SJSA1 (cell line): Measurements from ENCODE around the gene HS3ST5. TPM values are rescaled to one million over a fixed set of nuclear protein-coding genes. Genes with fewer than 3 reads are reported as not detected.

Experiments
- DNase-seq, 2 experiments: peaks; one replicate each; pipeline ENCODE4 v3.0.0-alpha.2; 2015 to 2020; ENCODE audit warnings: low spot score in 2 of 2, low read depth in 1 of 2
- H3K27ac ChIP-seq: fragments of 250-450 bp; sonication (Bioruptor Pico); 2 replicates; pipeline ENCODE4 v1.5.1; 2020; ENCODE audit warnings: mild to moderate bottlenecking, moderate library complexity
- H3K27me3 ChIP-seq: fragments of 250-450 bp; sonication (Bioruptor Pico); replicated peaks from 2 replicates; pipeline ENCODE4 v1.5.1; 2020; ENCODE audit warnings: mild to moderate bottlenecking, moderate library complexity
- H3K36me3 ChIP-seq: fragments of 250-450 bp; sonication (Bioruptor Pico); 2 replicates; pipeline ENCODE4 v1.5.1; 2020; ENCODE audit warnings: mild to moderate bottlenecking
- H3K4me1 ChIP-seq: fragments of 250-450 bp; sonication (Bioruptor Pico); replicated peaks from 2 replicates; pipeline ENCODE4 v1.6.1; 2021; ENCODE audit warnings: mild to moderate bottlenecking
- H3K4me3 ChIP-seq: fragments of 250-450 bp; sonication (Bioruptor Pico); 2 replicates; pipeline ENCODE4 v1.5.1; 2020; ENCODE audit warnings: mild to moderate bottlenecking
- H3K9me3 ChIP-seq: fragments of 250-450 bp; sonication (Bioruptor Pico); replicated peaks from 2 replicates; pipeline ENCODE4 v1.5.1; 2020; ENCODE audit warnings: mild to moderate bottlenecking
- total RNA-seq: library from RNA; depleted of rRNA; stranded (reverse); fragments of >200 nt; shearing (Covaris generic); gene quantifications from 2 replicates; pipeline ENCODE4 v1.2.3, GENCODE V29; 2014

HS3ST5 gene
- total RNA-seq, 1 experiment from 2014 or later: 2.9 TPM

DNA sequence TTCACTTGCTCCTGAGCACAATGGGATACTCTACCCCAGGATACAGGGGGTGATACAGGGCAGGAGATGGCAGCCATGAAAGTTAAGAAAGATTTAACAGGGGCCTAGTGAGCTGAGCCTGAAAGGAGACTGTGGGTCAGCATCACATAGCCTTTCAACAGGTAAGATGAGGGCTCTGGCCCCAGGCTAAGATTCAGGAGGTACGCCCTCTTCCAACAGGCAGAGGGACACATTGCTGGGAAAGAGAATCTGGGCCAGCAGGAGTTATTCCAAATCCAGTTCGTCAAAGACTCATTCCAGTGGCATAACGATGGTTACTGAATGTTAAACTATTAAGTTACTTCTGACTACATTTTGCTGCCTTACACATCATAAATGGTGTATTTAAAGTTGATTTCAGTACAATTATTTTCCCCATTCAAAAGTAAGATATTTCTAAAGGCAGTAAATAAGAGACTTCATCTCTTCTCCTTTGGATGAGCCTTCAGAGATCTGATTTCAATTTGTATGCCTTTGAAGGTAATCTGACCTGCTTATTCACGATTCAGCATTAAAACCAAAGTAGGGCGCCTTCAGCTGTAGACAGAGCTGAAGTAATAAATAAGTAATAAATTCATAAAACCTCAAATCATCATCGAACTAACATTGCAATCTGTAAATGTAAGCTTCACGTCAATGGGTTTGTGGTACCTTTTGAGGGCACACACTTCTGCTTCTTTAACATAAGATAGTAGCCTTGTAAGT is 62.4 kb downstream of the HS3ST5 start:
- no peak for DNase-seq
- H3K36me3 ChIP-seq: peaks cover 5% of the 10 kb centered on the region
- H3K4me3 ChIP-seq: no peak overlapping the region
- H3K4me1 ChIP-seq: peaks cover 7% of the 10 kb centered on the region
- no peak overlapping the region for H3K27ac ChIP-seq
- H3K27me3 ChIP-seq: no peaks in the 10 kb centered on the region
- no peaks in the 10 kb centered on the region for H3K9me3 ChIP-seq

DNA sequence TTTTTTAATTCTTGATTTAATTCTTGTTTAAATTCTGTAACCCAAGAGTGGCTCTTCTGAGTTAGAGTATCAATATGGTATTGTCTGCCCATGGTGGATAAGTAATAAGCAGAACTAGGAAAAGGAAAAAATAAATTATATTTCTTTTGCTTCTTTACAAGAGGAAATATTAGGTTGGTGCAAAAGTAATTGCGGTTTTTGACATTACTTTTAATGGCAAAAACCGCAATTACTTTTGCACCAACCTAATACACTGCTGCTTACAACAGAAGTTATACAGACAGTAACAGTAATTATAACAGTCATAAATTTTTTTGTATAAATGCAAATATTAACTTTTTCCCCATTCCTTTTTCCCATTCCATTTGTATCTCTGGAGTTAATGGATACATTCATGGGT is 65.6 kb downstream of the HS3ST5 start:
- DNase-seq: no peak
- Histone ChIP-seq H3K4me3 (no peak overlapping the region), H3K27ac (no peak overlapping the region), H3K4me1 (peaks cover 7% of the 10 kb centered on the region), H3K36me3 (peaks cover 5% of the 10 kb centered on the region), H3K9me3 (no peaks in the 10 kb centered on the region), H3K27me3 (no peaks in the 10 kb centered on the region)

GRCh38 chr6:114276783-114277182 is 66.0 kb downstream of the HS3ST5 start:
- H3K36me3 ChIP-seq: peaks cover 5% of the 10 kb centered on the region
- DNase-seq: peak in 1 of 2 experiments; percentile 40
- no peaks in the 10 kb centered on the region for H3K27me3 ChIP-seq
- H3K4me3 ChIP-seq: no peak overlapping the region
- peaks cover 7% of the 10 kb centered on the region for H3K4me1 ChIP-seq
- no peaks in the 10 kb centered on the region for H3K9me3 ChIP-seq
- no peak overlapping the region for H3K27ac ChIP-seq

DNA sequence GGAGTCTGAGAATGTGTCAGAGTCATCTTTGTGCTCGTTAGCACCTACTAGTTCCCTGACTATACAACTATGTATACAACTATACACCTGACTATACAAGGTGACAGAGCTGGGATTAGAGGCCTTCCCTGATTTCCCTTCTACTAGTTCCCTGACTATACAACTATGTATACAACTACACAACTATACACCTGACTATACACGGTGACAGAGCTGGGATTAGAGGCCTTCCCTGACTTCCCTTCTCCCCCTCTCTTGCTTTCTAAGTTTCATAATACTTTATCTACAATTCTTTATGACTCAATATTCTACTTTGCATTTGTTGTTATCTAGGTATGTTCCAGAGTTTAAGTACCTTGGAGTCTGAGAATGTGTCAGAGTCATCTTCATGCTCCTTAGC is 68.0 kb downstream of the HS3ST5 start:
- no peak for DNase-seq
- Histone ChIP-seq H3K36me3 (peaks cover 5% of the 10 kb centered on the region), H3K4me3 (no peak overlapping the region), H3K4me1 (peaks cover 7% of the 10 kb centered on the region), H3K9me3 (no peaks in the 10 kb centered on the region), H3K27ac (no peak overlapping the region), H3K27me3 (no peaks in the 10 kb centered on the region)

DNA sequence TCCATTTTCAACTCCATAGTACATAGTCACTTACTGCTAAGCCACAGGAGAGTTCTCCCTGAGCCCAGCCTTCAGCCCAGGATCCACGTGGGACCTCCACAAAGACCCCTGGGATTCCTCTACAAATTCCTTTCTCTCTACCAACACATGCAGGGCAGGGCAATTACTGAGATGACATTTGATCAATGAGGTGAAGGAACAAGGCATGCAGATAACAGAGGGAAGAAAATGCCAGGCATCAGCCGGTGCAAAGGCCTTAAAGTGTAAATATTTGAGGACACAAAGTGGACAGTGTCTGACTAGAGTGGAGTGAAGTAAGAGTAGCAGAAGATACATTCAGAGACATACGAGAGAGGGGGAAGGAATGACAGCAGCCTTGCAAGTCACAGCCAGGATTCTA is 70.2 kb downstream of the HS3ST5 start:
- no peak for DNase-seq
- Histone ChIP-seq H3K27me3 (no peaks in the 10 kb centered on the region), H3K27ac (no peak overlapping the region), H3K9me3 (no peaks in the 10 kb centered on the region), H3K4me1 (peaks cover 7% of the 10 kb centered on the region), H3K36me3 (peaks cover 5% of the 10 kb centered on the region), H3K4me3 (no peak overlapping the region)

DNA sequence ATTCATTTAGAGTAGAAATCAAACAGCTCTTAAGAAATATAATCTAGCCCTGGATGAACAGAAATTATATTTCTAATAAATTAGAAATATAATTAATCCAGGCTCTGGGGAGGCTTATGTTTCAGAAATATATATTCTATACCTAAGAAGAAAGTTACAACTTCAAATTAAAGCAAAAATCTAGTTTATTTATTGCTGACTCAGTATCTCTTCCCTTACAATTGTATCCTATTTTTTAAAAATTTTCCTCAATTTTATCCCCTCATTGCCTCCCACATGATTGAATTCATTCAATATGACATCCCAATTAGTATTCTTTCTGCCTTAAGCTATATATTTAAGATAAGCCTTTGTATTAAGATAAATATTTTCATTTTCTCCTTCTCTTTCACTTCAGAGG is 71.4 kb downstream of the HS3ST5 start:
- DNase-seq: no peak
- H3K36me3 ChIP-seq: peaks cover 5% of the 10 kb centered on the region
- H3K27ac ChIP-seq: no peak overlapping the region
- no peaks in the 10 kb centered on the region; the same call in 1 of the 2 replicates for H3K4me1 ChIP-seq
- H3K9me3 ChIP-seq: no peaks in the 10 kb centered on the region
- no peaks in the 10 kb centered on the region for H3K27me3 ChIP-seq
- H3K4me3 ChIP-seq: no peak overlapping the region

GRCh38 chr6:114267897-114268296 is 74.9 kb downstream of the HS3ST5 start:
- Histone ChIP-seq H3K4me1 (no peaks in the 10 kb centered on the region), H3K27ac (no peak overlapping the region), H3K9me3 (no peaks in the 10 kb centered on the region), H3K4me3 (no peak overlapping the region), H3K36me3 (no peaks in the 10 kb centered on the region), H3K27me3 (no peaks in the 10 kb centered on the region)
- no peak for DNase-seq

DNA sequence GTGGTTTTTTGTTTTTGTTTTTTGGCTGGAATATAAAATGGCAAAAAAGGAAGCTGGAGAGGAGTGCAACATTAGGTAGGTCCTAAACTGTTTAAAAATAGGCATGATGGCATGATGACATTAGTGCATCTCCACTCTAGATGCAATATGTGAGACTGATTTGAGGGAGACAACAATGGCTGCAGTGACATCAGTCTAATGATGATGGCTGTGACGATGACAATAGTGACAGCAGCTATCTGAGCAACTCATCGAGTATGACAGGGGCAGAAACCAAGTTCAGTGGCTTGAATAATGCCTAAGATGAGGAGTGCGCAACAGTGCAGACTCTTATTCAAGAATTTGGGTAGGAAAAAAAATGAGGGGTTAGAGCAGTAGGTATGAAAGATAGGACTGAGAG is 82.0 kb downstream of the HS3ST5 start:
- Histone ChIP-seq H3K4me1 (no peaks in the 10 kb centered on the region), H3K36me3 (no peaks in the 10 kb centered on the region)

DNA sequence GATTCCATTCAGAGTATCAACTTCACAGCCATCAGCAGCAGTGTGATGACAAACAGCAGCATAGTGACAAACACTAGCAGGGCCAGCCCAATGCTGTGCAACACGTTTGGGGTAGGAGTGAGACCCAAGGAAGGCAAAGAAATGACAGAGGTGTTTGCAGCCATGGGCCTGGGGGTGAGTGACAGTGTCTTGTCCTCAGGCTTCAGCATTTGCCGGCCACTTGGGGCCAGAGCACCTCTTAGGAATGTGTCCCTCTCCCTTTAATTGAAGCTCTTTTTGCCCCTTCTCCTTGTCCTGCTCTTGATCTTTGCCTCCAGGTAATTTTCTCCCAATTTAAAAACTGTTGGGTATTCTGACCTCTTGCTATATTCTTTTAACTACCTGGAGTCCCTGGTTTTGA is 84.4 kb downstream of the HS3ST5 start:
- H3K4me3 ChIP-seq: no peak overlapping the region
- DNase-seq: no peak
- H3K27me3 ChIP-seq: no peaks in the 10 kb centered on the region
- H3K36me3 ChIP-seq: no peaks in the 10 kb centered on the region
- no peaks in the 10 kb centered on the region for H3K4me1 ChIP-seq
- no peaks in the 10 kb centered on the region for H3K9me3 ChIP-seq
- no peak overlapping the region for H3K27ac ChIP-seq

More for the DNA sequence above, 82.0 kb downstream of the HS3ST5 start:
- Histone ChIP-seq H3K27ac (no peak overlapping the region), H3K27me3 (no peaks in the 10 kb centered on the region), H3K4me3 (no peak overlapping the region), H3K9me3 (no peaks in the 10 kb centered on the region)
- no peak for DNase-seq

DNA sequence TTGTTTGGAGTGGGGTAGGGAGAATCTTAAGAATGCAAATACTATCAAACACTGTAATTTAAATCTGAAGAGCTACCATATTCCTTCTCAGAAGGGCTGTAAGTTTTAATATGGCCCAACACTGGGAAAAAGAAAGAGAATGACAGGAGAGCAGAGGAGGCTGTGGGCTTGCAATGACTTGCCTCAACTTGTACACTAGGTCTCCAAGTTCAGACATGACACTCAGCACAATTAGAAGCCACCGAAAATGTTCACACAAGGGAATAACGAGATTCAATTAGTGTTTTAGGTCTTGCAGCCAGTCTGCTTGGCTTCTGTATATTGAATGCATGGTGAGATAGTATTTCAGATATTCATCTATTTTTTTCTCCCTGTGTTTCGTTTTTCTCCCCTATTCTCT is 89.4 kb downstream of the HS3ST5 start:
- Histone ChIP-seq H3K36me3 (no peaks in the 10 kb centered on the region), H3K27ac (no peak overlapping the region)
- no peak for DNase-seq

DNA sequence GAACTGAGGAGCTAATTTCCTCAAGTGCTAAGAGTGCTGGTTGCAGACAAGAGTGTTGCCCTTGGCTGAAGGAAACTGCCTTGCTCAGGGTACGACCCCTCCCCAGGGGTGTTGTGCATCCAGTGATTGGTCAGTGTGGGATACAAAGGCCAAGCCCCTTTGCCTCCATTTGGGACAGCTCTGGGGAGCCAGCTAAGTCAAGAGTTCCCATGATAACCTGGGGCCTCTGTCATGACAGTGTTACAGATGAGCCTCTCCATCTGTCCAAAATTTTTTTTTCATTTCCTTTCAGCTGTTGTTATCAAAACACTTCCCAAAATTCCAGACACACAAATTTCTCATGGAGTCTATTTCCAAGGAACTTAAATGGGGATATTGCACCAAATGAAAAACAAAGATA is 93.3 kb downstream of the HS3ST5 start:
- Histone ChIP-seq H3K27ac (no peak overlapping the region), H3K4me3 (no peak overlapping the region), H3K9me3 (no peaks in the 10 kb centered on the region), H3K36me3 (no peaks in the 10 kb centered on the region), H3K27me3 (no peaks in the 10 kb centered on the region), H3K4me1 (no peaks in the 10 kb centered on the region)
- DNase-seq: no peak

More for the DNA sequence above, 89.4 kb downstream of the HS3ST5 start:
- Histone ChIP-seq H3K27me3 (no peaks in the 10 kb centered on the region), H3K4me3 (no peak overlapping the region), H3K4me1 (no peaks in the 10 kb centered on the region), H3K9me3 (no peaks in the 10 kb centered on the region)

DNA sequence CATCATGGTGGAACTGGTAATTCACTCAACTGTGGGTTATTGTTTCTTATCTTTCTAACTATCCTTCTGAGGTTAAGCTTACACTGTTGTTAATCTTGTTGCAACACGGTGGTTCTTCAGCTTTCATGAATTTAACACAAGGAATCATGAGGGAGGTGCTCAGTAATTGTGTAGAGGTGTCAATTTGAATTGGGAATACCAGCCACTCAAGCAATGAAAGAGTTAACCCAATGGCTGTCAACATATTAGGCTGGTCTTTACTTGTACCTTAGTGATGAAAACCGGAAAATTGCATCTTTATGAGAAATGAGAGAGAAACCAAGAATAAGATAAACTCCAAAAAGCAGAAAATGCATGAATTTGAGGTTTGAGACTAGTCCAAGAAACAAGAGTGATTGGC is 95.7 kb downstream of the HS3ST5 start:
- Histone ChIP-seq H3K27me3 (no peaks in the 10 kb centered on the region), H3K36me3 (no peaks in the 10 kb centered on the region), H3K4me3 (no peak overlapping the region), H3K4me1 (no peaks in the 10 kb centered on the region), H3K27ac (no peak overlapping the region), H3K9me3 (no peaks in the 10 kb centered on the region)
- no peak for DNase-seq

- no peaks in the 10 kb centered on the region for H3K27me3 ChIP-seq
- no peak for DNase-seq
Measured at GRCh38 chr6:114240796-114241195, 102.0 kb downstream of the HS3ST5 start.

GRCh38 chr6:114228675-114229074 is 114.1 kb downstream of the HS3ST5 start:
- no peak overlapping the region for H3K4me3 ChIP-seq
- H3K36me3 ChIP-seq: peaks cover 3% of the 10 kb centered on the region; the same call in 1 of the 2 replicates
- no peak overlapping the region for H3K27ac ChIP-seq
- DNase-seq: no peak
- no peaks in the 10 kb centered on the region for H3K9me3 ChIP-seq
- H3K4me1 ChIP-seq: no peaks in the 10 kb centered on the region
- no peaks in the 10 kb centered on the region for H3K27me3 ChIP-seq

More at GRCh38 chr6:114240796-114241195, 102.0 kb downstream of the HS3ST5 start:
- Histone ChIP-seq H3K4me1 (no peaks in the 10 kb centered on the region), H3K36me3 (no peaks in the 10 kb centered on the region), H3K9me3 (no peaks in the 10 kb centered on the region), H3K4me3 (no peak overlapping the region), H3K27ac (no peak overlapping the region)
